HepG2 (cell line): ENCODE results near the gene PLA2G4D. TPM values are rescaled to one million over a fixed set of nuclear protein-coding genes. Genes with fewer than 3 reads are reported as not detected.

Source experiments
- EZH2 ChIP-seq: conservative IDR thresholded peaks from 2 replicates; pipeline ENCODE4 v1.6.1; 2012; ENCODE audit warnings: mild to moderate bottlenecking, low read depth, low read length, moderate library complexity
- FOXO1 ChIP-seq: sonication (generic); formaldehyde crosslinking; IDR thresholded peaks from 2 replicates; pipeline ENCODE4 v1.4.0; 2020; ENCODE audit warnings: missing genetic modification reagents
- GPN1 ChIP-seq: sonication (generic); formaldehyde crosslinking; IDR thresholded peaks from 2 replicates; pipeline ENCODE4 v1.5.1; 2020; ENCODE audit warnings: missing genetic modification reagents, borderline replicate concordance
- HNF1A ChIP-seq, 2 experiments: sonication (generic) in 1 of 2; formaldehyde crosslinking in 1 of 2; IDR thresholded peaks; 2 replicates each; pipeline versions ENCODE4 v1.4.0 to v1.6.1; 2016 to 2020; ENCODE audit warnings: borderline replicate concordance in 1 of 2, low read depth in 1 of 2, mild to moderate bottlenecking in 1 of 2, missing genetic modification reagents in 1 of 2
- KDM1A ChIP-seq: IDR thresholded peaks from 2 replicates; pipeline ENCODE4 v1.6.1; 2016; ENCODE audit warnings: missing compliant biosample characterization
- KLF15 ChIP-seq: sonication (generic); formaldehyde crosslinking; IDR thresholded peaks from 2 replicates; pipeline ENCODE4 v1.8.1; 2023; ENCODE audit warnings: borderline replicate concordance, mild to moderate bottlenecking, inconsistent platforms, missing genetic modification reagents, mixed read lengths
- NFAT5 ChIP-seq: sonication (generic); formaldehyde crosslinking; IDR thresholded peaks from 2 replicates; pipeline ENCODE4 v1.4.0; 2020; ENCODE audit warnings: missing genetic modification reagents
- NFIB ChIP-seq: sonication (generic); formaldehyde crosslinking; IDR thresholded peaks from 2 replicates; pipeline ENCODE4 v1.9.0; 2021; ENCODE audit warnings: missing genetic modification reagents, mild to moderate bottlenecking, borderline replicate concordance
- RXRB ChIP-seq: IDR thresholded peaks from 2 replicates; pipeline ENCODE4 v1.6.1; 2016; ENCODE audit warnings: borderline replicate concordance, missing genetic modification reagents, missing compliant biosample characterization
- SMAD3 ChIP-seq: sonication (generic); formaldehyde crosslinking; IDR thresholded peaks from 2 replicates; pipeline ENCODE4 v1.4.0; 2020; ENCODE audit warnings: missing genetic modification reagents
- SP1 ChIP-seq, 2 experiments: fragments of 450-650 bp in 1 of 2; sonication (generic) in 1 of 2; formaldehyde crosslinking in 1 of 2; IDR thresholded peaks; 2 replicates each; pipeline versions ENCODE4 v1.4.0 to v1.6.1; 2016 to 2020; ENCODE audit warnings: missing genetic modification reagents in 1 of 2
- ZNF331 ChIP-seq: sonication (generic); formaldehyde crosslinking; IDR thresholded peaks from 2 replicates; pipeline ENCODE4 v1.4.0; 2020; ENCODE audit warnings: missing genetic modification reagents
- ZNF333 ChIP-seq: sonication (generic); formaldehyde crosslinking; IDR thresholded peaks from 2 replicates; pipeline ENCODE4 v1.4.0; 2020; ENCODE audit warnings: mild to moderate bottlenecking, missing genetic modification reagents, borderline replicate concordance
- ZNF609 ChIP-seq: sonication (generic); formaldehyde crosslinking; IDR thresholded peaks from 2 replicates; pipeline ENCODE4 v1.4.0; 2020; ENCODE audit warnings: mild to moderate bottlenecking, missing genetic modification reagents, borderline replicate concordance
- ZNF7 ChIP-seq: IDR thresholded peaks from 2 replicates; pipeline ENCODE4 v1.6.1; 2016; ENCODE audit warnings: missing biosample characterization, missing genetic modification reagents
- polyA plus RNA-seq, 8 experiments: library from polyadenylated mRNA; depleted of rRNA in 3 of 8; stranded (reverse) in 7 of 8; unstranded in 1 of 8; fragments of >200 nt; fragmentation: Illumina TruSeq in 4 of 8; extraction: Trizol in 4 of 8; gene quantifications; 2 replicates each; pipeline versions ENCODE4 v1.2.1 to v1.2.3, GENCODE V29; 2011 to 2016; ENCODE audit warnings: low read depth in 4 of 8, missing spikeins in 1 of 8, mixed read lengths in 1 of 8; ENCODE audit not compliant: insufficient read depth in 1 of 8
- total RNA-seq, 5 experiments: library from RNA; depleted of rRNA; stranded (reverse); fragments of >200 nt; fragmentation: Illumina TruSeq; extraction: Trizol; gene quantifications; 2 replicates each; pipeline ENCODE4 v1.2.3, GENCODE V29; 2016; ENCODE audit warnings: low read depth in 1 of 5

Gene PLA2G4D
- total and polyA plus RNA-seq, 2 of the 13 experiments (the other 11 are each of a cell fraction or from before 2014, with no cell fraction given): 0.04 to 0.21 TPM

- TF ChIP-seq ZNF609 (CRISPR knock-in tag) (peak; percentile 88), SP1 (IDR thresholded peaks at IDR 0.05) (no peak), SP1 (CRISPR knock-in tag; IDR thresholded peaks at IDR 0.05) (peak; percentile 69), KLF15 (CRISPR knock-in tag) (no peak), NFIB (CRISPR knock-in tag) (peak; percentile 90; the same call in 1 of the 2 replicates), HNF1A (IDR thresholded peaks at IDR 0.05; ENCODE audit: low read depth) (peak; percentile 32; the same call in 1 of the 2 replicates), HNF1A (CRISPR knock-in tag; IDR thresholded peaks at IDR 0.05; ENCODE audit: borderline replicate concordance) (peak; percentile 45; the same call in 1 of the 2 replicates), FOXO1 (CRISPR knock-in tag) (peak; percentile 90), NFAT5 (CRISPR knock-in tag) (no peak), ZNF7 (CRISPR knock-in tag) (peak; percentile 60; the same call in 1 of the 2 replicates), KDM1A (CRISPR knock-in tag) (peak; percentile 72), SMAD3 (CRISPR knock-in tag) (no peak), RXRB (peak; percentile 87), EZH2 (no peak), ZNF333 (CRISPR knock-in tag) (no peak), ZNF331 (CRISPR knock-in tag) (peak; percentile 94), GPN1 (CRISPR knock-in tag) (no peak)
Measured at GRCh38 chr15:42138968-42139386, 44.6 kb upstream of the PLA2G4D start (continued).
